D721Med (cell line): ENCODE measurements around the gene CYYR1.

Source experiments
- DNase-seq: peaks from one replicate; pipeline ENCODE4 v3.0.0; 2011; ENCODE audit warnings: low spot score; ENCODE audit not compliant: insufficient read length
- FAIRE-seq: peaks from 2 replicates; lab custom pipeline; 2011; peaks lifted over from hg19 to GRCh38; lab: Jason Lieb, UNC
- CTCF ChIP-seq: IDR thresholded peaks from 2 replicates; pipeline ENCODE4 v1.5.1; 2012; ENCODE audit warnings: mild to moderate bottlenecking, control low read depth; ENCODE audit not compliant: insufficient read depth; ENCODE audit errors: missing control alignments

CYYR1 gene

GRCh38 chr21:26572702-26573381, at the start of gene CYYR1:
CYYR1 (minus strand) TSS chr21:26573286; CDS start chr21:26572940, 346 bp downstream.
- no peak for FAIRE-seq
- no peak for DNase-seq
- TF ChIP-seq CTCF, result no peak

- TF ChIP-seq CTCF, result no peak
- DNase-seq (no peak), FAIRE-seq (no peak)
Observed at GRCh38 chr21:26617176-26617575, 44.1 kb upstream of the CYYR1 start.

- FAIRE-seq, result no peak
- TF ChIP-seq CTCF, result no peak
- DNase-seq, result no peak
Observed at GRCh38 chr21:26614251-26614650, 41.2 kb upstream of the CYYR1 start.

GRCh38 chr21:26599261-26599660, 26.2 kb upstream of the CYYR1 start:
- no peak for TF ChIP-seq CTCF
- no peak for DNase-seq
- no peak for FAIRE-seq

- DNase-seq (no peak), FAIRE-seq (no peak)
- no peak for TF ChIP-seq CTCF
Observed at GRCh38 chr21:26597981-26598380, 24.9 kb upstream of the CYYR1 start.

GRCh38 chr21:26597031-26597430, 23.9 kb upstream of the CYYR1 start:
- FAIRE-seq (no peak), DNase-seq (no peak)
- no peak for TF ChIP-seq CTCF

- TF ChIP-seq CTCF, result no peak
- no peak for DNase-seq
- no peak for FAIRE-seq
Observed at GRCh38 chr21:26595971-26596370, 22.9 kb upstream of the CYYR1 start.
